B cell (primary cell): ENCODE results near the gene SPHK2. TPM values are rescaled to one million over a fixed set of nuclear protein-coding genes. Genes with fewer than 3 reads are reported as not detected.

Source experiments
- ATAC-seq: fragments of 200-7000 bp; cut with Tn5 transposase; one replicate; pipeline ENCODE4 v1.10.0; 2021; ENCODE audit warnings: low read depth, mild to moderate bottlenecking, moderate number of reproducible peaks, moderate library complexity
- CTCF ChIA-PET: fragments of 350-600 bp; sonication (Branson Sonifier 250); formaldehyde crosslinking; loops from one replicate; lab custom pipeline; 2021; ENCODE audit warnings: antibody characterized with exemption, inconsistent platforms; lab: Charles Lee
- POLR2A ChIA-PET: fragments of 350-600 bp; sonication (Branson Sonifier 250); formaldehyde crosslinking; loops from one replicate; lab custom pipeline; 2021; ENCODE audit warnings: antibody characterized with exemption; lab: Charles Lee
- DNase-seq: peaks from one replicate; pipeline ENCODE4 v3.0.0; 2013
- H2AFZ ChIP-seq: 2 replicates; pipeline ENCODE4 v1.6.1; 2012; ENCODE audit warnings: mild to moderate bottlenecking, low read depth, low read length; ENCODE audit not compliant: insufficient read depth, poor library complexity, severe bottlenecking
- H3K27ac ChIP-seq, 2 donors: 1 replicate in 1 of 2; 2 replicates in 1 of 2; pipeline ENCODE4 v1.5.1; 2012 to 2013; ENCODE audit warnings: low read length in 2 of 2, mild to moderate bottlenecking in 2 of 2, moderate library complexity in 1 of 2
- H3K27me3 ChIP-seq, 4 experiments: fragments of 200-600 bp in 1 of 4; sonication (generic) in 1 of 4; replicated peaks in 1 of 4; 1 replicate in 2 of 4; 2 replicates in 2 of 4; pipeline versions ENCODE4 v1.6.1 to v1.7.0; 2013 to 2016; ENCODE audit warnings: low read length in 3 of 4, mild to moderate bottlenecking in 2 of 4, mixed read lengths in 1 of 4, moderate library complexity in 1 of 4; ENCODE audit not compliant: insufficient read depth in 4 of 4, control insufficient read depth in 3 of 4; ENCODE audit errors: control extremely low read depth in 1 of 4
- H3K36me3 ChIP-seq, 2 experiments: replicated peaks in 1 of 2; 1 replicate in 1 of 2; 2 replicates in 1 of 2; pipeline versions ENCODE4 v1.6.1 to v1.7.1; 2013; ENCODE audit warnings: low read length in 1 of 2; ENCODE audit not compliant: insufficient read depth in 2 of 2, control insufficient read depth in 1 of 2; ENCODE audit errors: control extremely low read depth in 1 of 2, extremely low read depth in 1 of 2
- H3K4me1 ChIP-seq, 2 donors: fragments of 200-600 bp in 1 of 2; sonication (generic) in 1 of 2; 1 replicate in 1 of 2; 2 replicates in 1 of 2; pipeline versions ENCODE4 v1.5.1 to v1.6.1; 2013 to 2017; ENCODE audit warnings: low read length in 2 of 2; ENCODE audit not compliant: control insufficient read depth in 2 of 2, insufficient read depth in 2 of 2
- H3K4me2 ChIP-seq: replicated peaks from 2 replicates; pipeline ENCODE3; 2012; ENCODE audit warnings: mild to moderate bottlenecking, low read depth, low read length; ENCODE audit not compliant: poor library complexity, severe bottlenecking
- H3K4me3 ChIP-seq, 5 experiments: fragments of 200-600 bp in 1 of 5; sonication (generic) in 1 of 5; 1 replicate in 3 of 5; 2 replicates in 2 of 5; pipeline versions ENCODE4 v1.5.1 to v1.7.0; 2011 to 2016; ENCODE audit warnings: low read length in 4 of 5, mild to moderate bottlenecking in 4 of 5, low read depth in 2 of 5, control low read depth in 1 of 5, moderate library complexity in 1 of 5; ENCODE audit not compliant: insufficient read depth in 1 of 5; ENCODE audit errors: control extremely low read depth in 1 of 5, extremely low read depth in 1 of 5
- H3K79me2 ChIP-seq: fragments of 200-600 bp; sonication (generic); one replicate; pipeline ENCODE4 v1.6.0; 2016; ENCODE audit warnings: low read length; ENCODE audit not compliant: control insufficient read depth, insufficient read depth
- H3K9ac ChIP-seq: fragments of 200-600 bp; sonication (generic); 2 replicates; pipeline ENCODE4 v1.6.1; 2017; ENCODE audit warnings: mild to moderate bottlenecking, low read length, moderate library complexity
- H3K9me3 ChIP-seq, 3 donors: one replicate each; pipeline versions ENCODE4 v1.6.1 to v1.7.1; 2013; ENCODE audit warnings: low read length in 2 of 3; ENCODE audit not compliant: control insufficient read depth in 2 of 3, insufficient read depth in 1 of 3; ENCODE audit errors: control extremely low read depth in 1 of 3
- H4K20me1 ChIP-seq: 2 replicates; pipeline ENCODE4 v1.6.0; 2012; ENCODE audit warnings: mild to moderate bottlenecking, low read length; ENCODE audit not compliant: insufficient read depth, control insufficient read depth, poor library complexity, severe bottlenecking
- H3K27ac Mint-ChIP-seq: one replicate; pipeline ENCODE4 v1.8.0; 2021; ENCODE audit warnings: mixed read lengths
- H3K27me3 Mint-ChIP-seq: one replicate; pipeline ENCODE4 v1.8.0; 2021; ENCODE audit warnings: mixed read lengths
- H3K4me1 Mint-ChIP-seq: one replicate; pipeline ENCODE4 v1.8.0; 2021; ENCODE audit warnings: mixed read lengths
- H3K4me3 Mint-ChIP-seq: one replicate; pipeline ENCODE4 v1.8.0; 2021; ENCODE audit warnings: mixed read lengths
- H3K9me3 Mint-ChIP-seq: one replicate; pipeline ENCODE4 v1.8.0; 2022; ENCODE audit warnings: mixed read lengths; ENCODE audit not compliant: insufficient read depth
- EZH2 ChIP-seq: IDR thresholded peaks from 2 replicates; pipeline ENCODE4 v1.6.1; 2012; ENCODE audit warnings: borderline replicate concordance, low read depth, mild to moderate bottlenecking, moderate library complexity, low read length; ENCODE audit not compliant: insufficient read depth, poor library complexity, severe bottlenecking
- WGBS: methylation state at CpG from one replicate; pipeline ENCODE4 v1.1.5; 2013; ENCODE audit warnings: missing lambda C conversion rate; ENCODE audit not compliant: insufficient coverage; 5-methylcytosine and 5-hydroxymethylcytosine counted together
- intact Hi-C: fragments of 100-400 bp; cut with micrococcal nuclease; formaldehyde crosslinking; loops from one replicate; pipeline ENCODE4 v1.10.0; 2022
- polyA plus RNA-seq: library from polyadenylated mRNA; depleted of rRNA; stranded (reverse); fragments of >200 nt; gene quantifications from 2 replicates; pipeline ENCODE4 v1.2.3, GENCODE V29; 2012
- total RNA-seq, 2 donors: library from RNA; stranded (reverse); fragments of 120-200 nt in 1 of 2; gene quantifications; 1 replicate in 1 of 2; 2 replicates in 1 of 2; pipeline versions ENCODE4 v1.2.3 to v1.2.4, GENCODE V29; 2013 to 2022
- TF ChIP-seq, protein P1 (sequence below): fragments of 200-600 bp; IDR thresholded peaks from one replicate; pipeline ENCODE4 v1.8.0; 2022; ENCODE audit warnings: antibody characterized with exemption, mild to moderate bottlenecking

SPHK2 gene
- total and polyA plus RNA-seq, 2 donors (not counting 1 experiment from before 2014, with no cell fraction given): 17.0 to 47.3 TPM

DNA sequence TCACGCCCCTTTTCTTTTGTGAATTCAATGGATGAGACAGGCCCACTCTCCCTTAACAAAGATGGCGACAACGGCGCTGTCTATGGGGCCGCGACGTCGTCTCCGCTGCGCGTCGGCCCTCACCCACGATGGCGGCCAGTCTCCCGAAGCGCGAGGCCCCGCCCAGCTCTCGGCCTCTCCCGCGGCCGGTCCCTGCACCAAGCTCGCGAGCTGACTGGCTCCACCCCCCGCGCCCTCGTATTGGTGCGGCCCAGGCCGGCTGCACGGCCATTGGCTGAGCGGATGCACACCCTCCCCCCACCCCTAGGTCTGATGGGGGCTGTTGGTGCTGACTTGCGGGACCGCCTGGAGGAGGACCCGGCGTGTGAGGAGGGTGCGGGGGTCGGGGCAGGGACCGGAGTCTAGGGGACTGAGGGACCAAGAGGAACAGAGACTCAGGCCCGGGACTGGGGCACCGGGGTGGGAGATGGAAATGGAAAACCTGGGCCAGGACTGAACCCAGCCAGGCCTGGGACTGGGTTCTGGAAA, 4.8 kb downstream of the SPHK2 start:
- CTCF ChIA-PET: interaction anchor here (1.0 to 2.1 kb wide), 4 partner anchors 10 to 34 kb away, joined by 3 to 6 read pairs (median 4); no protein-coding TSS in a partner anchor
- Mint-ChIP-seq H3K9me3 (no peaks in the 10 kb centered on the region), H3K27ac (peak overlapping the region; percentile 84), H3K4me3 (peak overlapping the region; percentile 78), H3K27me3 (no peaks in the 10 kb centered on the region), H3K4me1 (peaks cover 38% of the 10 kb centered on the region)
- intact Hi-C loops: loop anchor here (1.0 kb wide), 2 partner anchors 13 to 454 kb away; partner anchors contain the start of genes DBP, LIG1 and ZSWIM9
- TF ChIP-seq EZH2: no peak
- TF ChIP-seq, protein P1, sequence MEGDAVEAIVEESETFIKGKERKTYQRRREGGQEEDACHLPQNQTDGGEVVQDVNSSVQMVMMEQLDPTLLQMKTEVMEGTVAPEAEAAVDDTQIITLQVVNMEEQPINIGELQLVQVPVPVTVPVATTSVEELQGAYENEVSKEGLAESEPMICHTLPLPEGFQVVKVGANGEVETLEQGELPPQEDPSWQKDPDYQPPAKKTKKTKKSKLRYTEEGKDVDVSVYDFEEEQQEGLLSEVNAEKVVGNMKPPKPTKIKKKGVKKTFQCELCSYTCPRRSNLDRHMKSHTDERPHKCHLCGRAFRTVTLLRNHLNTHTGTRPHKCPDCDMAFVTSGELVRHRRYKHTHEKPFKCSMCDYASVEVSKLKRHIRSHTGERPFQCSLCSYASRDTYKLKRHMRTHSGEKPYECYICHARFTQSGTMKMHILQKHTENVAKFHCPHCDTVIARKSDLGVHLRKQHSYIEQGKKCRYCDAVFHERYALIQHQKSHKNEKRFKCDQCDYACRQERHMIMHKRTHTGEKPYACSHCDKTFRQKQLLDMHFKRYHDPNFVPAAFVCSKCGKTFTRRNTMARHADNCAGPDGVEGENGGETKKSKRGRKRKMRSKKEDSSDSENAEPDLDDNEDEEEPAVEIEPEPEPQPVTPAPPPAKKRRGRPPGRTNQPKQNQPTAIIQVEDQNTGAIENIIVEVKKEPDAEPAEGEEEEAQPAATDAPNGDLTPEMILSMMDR: no peak
- Histone ChIP-seq H3K9ac (peak overlapping the region; percentile 54), H4K20me1 (peaks cover 14% of the 10 kb centered on the region), H3K4me2 (peak overlapping the region; percentile 84), H3K4me1 (peaks cover 19 to 30% of the 10 kb centered on the region in 2 donors), H3K79me2 (no peaks in the 10 kb centered on the region), H3K9me3 (no peaks in the 10 kb centered on the region), H3K27me3 (no peaks in the 10 kb centered on the region), H3K4me3 (peak overlapping the region in 4 of 5 experiments; percentile 29 to 60 (median 50)), H2AFZ (peak overlapping the region; percentile 61), H3K36me3 (peaks cover 0 to 14% of the 10 kb centered on the region in 2 experiments), H3K27ac (peak overlapping the region; percentile 30 to 63)
- DNase-seq (peak; percentile 96), ATAC-seq (peak; percentile 75)
- WGBS: 3% methylated on average over 36 of the region's 40 CpGs
- POLR2A ChIA-PET: interaction anchor here (0.6 to 1.9 kb wide), 5 partner anchors 9 to 1305 kb away, joined by 4 to 12 read pairs (median 7); partner anchors contain the start of genes ATF5, CA11, DBP and NUP62
